K562 (cell line): ENCODE data around the gene ZFX. TPM values are rescaled to one million over a fixed set of nuclear protein-coding genes. Genes with fewer than 3 reads are reported as not detected.

Experiments
- ATF1 ChIP-seq, 2 experiments: fragments of 450-650 bp in 1 of 2; IDR thresholded peaks; 2 replicates each; pipeline ENCODE4 v1.6.1; 2016; ENCODE audit warnings: missing compliant biosample characterization in 1 of 2, missing genetic modification characterization in 1 of 2
- BACH1 ChIP-seq: fragments of 200-800 bp; sonication (Bioruptor generic); IDR thresholded peaks from 2 replicates; pipeline ENCODE4 v1.6.1; 2016; ENCODE audit warnings: missing genetic modification characterization, missing compliant biosample characterization
- BRD9 ChIP-seq: fragments of 450-650 bp; IDR thresholded peaks from 2 replicates; pipeline ENCODE4 v1.6.1; 2018; ENCODE audit warnings: low read depth; ENCODE audit not compliant: partially characterized antibody
- CBFA2T3 ChIP-seq: fragments of 450-650 bp; IDR thresholded peaks from 2 replicates; pipeline ENCODE4 v1.6.1; 2017
- CCAR2 ChIP-seq: fragments of 200-400 bp; formaldehyde crosslinking; IDR thresholded peaks from 2 replicates; pipeline ENCODE4 v1.6.1; 2017; ENCODE audit warnings: mild to moderate bottlenecking, low read depth, low read length
- EP400 ChIP-seq: fragments of 450-650 bp; IDR thresholded peaks from 2 replicates; pipeline ENCODE4 v1.6.1; 2017; ENCODE audit warnings: antibody characterized with exemption, mild to moderate bottlenecking, moderate library complexity
- EZH2 ChIP-seq: IDR thresholded peaks from 2 replicates; pipeline ENCODE4 v1.6.1; 2012; ENCODE audit warnings: low read depth, mild to moderate bottlenecking, inconsistent platforms, low read length, borderline replicate concordance
- FOXK2 ChIP-seq, 2 experiments: fragments of 450-650 bp; IDR thresholded peaks in 1 of 2; conservative IDR thresholded peaks in 1 of 2; 2 replicates each; pipeline ENCODE4 v1.6.1; 2016; ENCODE audit warnings: low read depth in 2 of 2, mild to moderate bottlenecking in 1 of 2
- GTF2F1 ChIP-seq: IDR thresholded peaks from 2 replicates; pipeline ENCODE4 v1.6.1; 2011; ENCODE audit warnings: low read depth, low read length, improper control_type of control experiment
- HNRNPLL ChIP-seq: fragments of 200-400 bp; formaldehyde crosslinking; IDR thresholded peaks from 2 replicates; pipeline ENCODE4 v1.6.1; 2017; ENCODE audit warnings: low read length, low read depth, mild to moderate bottlenecking; ENCODE audit not compliant: poor library complexity, severe bottlenecking
- MEIS2 ChIP-seq: fragments of 450-650 bp; IDR thresholded peaks from 2 replicates; pipeline ENCODE4 v1.6.1; 2014; ENCODE audit warnings: mild to moderate bottlenecking; ENCODE audit not compliant: partially characterized antibody
- NCOR1 ChIP-seq: fragments of 450-650 bp; IDR thresholded peaks from 2 replicates; pipeline ENCODE4 v1.6.1; 2016; ENCODE audit warnings: mild to moderate bottlenecking, moderate library complexity
- RBFOX2 ChIP-seq: fragments of 200-400 bp; formaldehyde crosslinking; IDR thresholded peaks from 2 replicates; pipeline ENCODE4 v1.6.1; 2017; ENCODE audit warnings: low read depth, mild to moderate bottlenecking, low read length, moderate library complexity
- SAFB2 ChIP-seq: fragments of 200-400 bp; formaldehyde crosslinking; IDR thresholded peaks from 2 replicates; pipeline ENCODE4 v1.6.1; 2018; ENCODE audit warnings: borderline replicate concordance, low read length, low read depth, moderate library complexity; ENCODE audit not compliant: severe bottlenecking
- SMC3 ChIP-seq: conservative IDR thresholded peaks from 2 replicates; pipeline ENCODE4 v1.6.1; 2011; ENCODE audit warnings: low read depth, low read length, improper control_type of control experiment; ENCODE audit not compliant: insufficient read depth
- WHSC1 ChIP-seq: IDR thresholded peaks from one replicate; pipeline ENCODE4 v1.6.1; 2012; ENCODE audit warnings: low read length, control low read depth, inconsistent platforms
- ZNF316 ChIP-seq: fragments of 450-650 bp; IDR thresholded peaks from 2 replicates; pipeline ENCODE4 v1.6.1; 2016
- polyA plus RNA-seq, 8 experiments: library from polyadenylated mRNA; depleted of rRNA in 4 of 8; stranded (reverse) in 5 of 8; unstranded in 3 of 8; fragments of >200 nt; fragmentation: Nextera tagmentation in 2 of 8; fragmentation: Illumina TruSeq in 1 of 8; extraction: Ambion mirVana in 2 of 8; extraction: Trizol in 1 of 8; gene quantifications; 2 replicates each; pipeline versions ENCODE4 v1.2.1 to v1.2.3, GENCODE V29; 2011 to 2014; ENCODE audit warnings: inconsistent platforms in 1 of 8, missing spikeins in 1 of 8
- total RNA-seq, 7 experiments: library from RNA; depleted of rRNA in 6 of 7; stranded (reverse); fragments of >200 nt in 6 of 7; fragmentation: Illumina TruSeq in 2 of 7; extraction: Trizol in 2 of 7; gene quantifications; 2 replicates each; pipeline versions ENCODE4 v1.2.1 to v1.2.3, GENCODE V29; 2011 to 2021; ENCODE audit warnings: low replicate concordance in 1 of 7
- TF ChIP-seq, protein P1 (sequence below): sonication (generic); formaldehyde crosslinking; IDR thresholded peaks from 2 replicates; pipeline ENCODE4 v1.8.0; 2022; ENCODE audit warnings: missing genetic modification reagents, mild to moderate bottlenecking, moderate library complexity, borderline replicate concordance
- TF ChIP-seq, protein P2 (sequence below): IDR thresholded peaks from 2 replicates; pipeline ENCODE4 v1.6.1; 2012; ENCODE audit warnings: low read depth, low read length, improper control_type of control experiment, borderline replicate concordance
- TF ChIP-seq, protein P3 (sequence below): fragments of 450-650 bp; IDR thresholded peaks from 2 replicates; pipeline ENCODE4 v1.6.1; 2017; ENCODE audit warnings: antibody characterized with exemption, mild to moderate bottlenecking
- TF ChIP-seq, protein P4 (sequence below): sonication (generic); formaldehyde crosslinking; IDR thresholded peaks from 2 replicates; pipeline ENCODE4 v1.8.1; 2022; ENCODE audit warnings: missing genetic modification reagents

The ZFX gene
- total and polyA plus RNA-seq, 9 of the 15 experiments (the other 6 are each of a cell fraction or from before 2014, with no cell fraction given) = 5.3 to 25.2 (median 11.4) TPM

DNA sequence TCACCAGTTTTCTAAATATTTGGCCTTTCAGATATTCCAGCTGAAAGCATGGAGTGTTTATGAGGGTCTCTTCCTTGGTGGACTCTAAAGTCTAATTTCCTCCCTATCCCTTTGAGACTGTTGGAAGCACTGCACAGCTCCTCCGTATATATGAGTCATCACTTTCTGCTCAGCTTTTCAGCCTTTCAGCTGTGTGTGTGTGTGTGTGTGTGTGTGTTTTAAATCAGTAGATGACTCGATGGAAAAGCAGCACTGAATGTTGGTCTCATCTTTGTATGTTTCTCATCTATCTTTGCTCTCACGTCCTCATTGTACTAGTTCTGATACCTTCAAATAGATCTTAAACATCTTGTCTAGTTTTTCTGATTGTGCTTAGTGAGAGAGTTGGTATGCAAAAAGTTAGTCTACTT is 81.6 kb downstream of the ZFX start (continued):
- TF ChIP-seq FOXK2 (conservative IDR thresholded peaks at IDR 0.05 in 1 of 2, IDR thresholded peaks at IDR 0.05 in 1 of 2; ENCODE audit: low read depth in 2 of 2) (0 out of 4 replicates have a peak, but pooled peaks of 1 of the 2 experiments have one; percentile 7), SMC3 (no peak), GTF2F1 (no peak), SAFB2 (no peak), MEIS2 (peak; percentile 17), BACH1 (tag) (peak; percentile 73), HNRNPLL (no peak), CBFA2T3 (0 out of 2 replicates have a peak, but pooled peaks have one; percentile 24), BRD9 (peak; percentile 30), EZH2 (no peak), NCOR1 (peak; percentile 23; the same call in 1 of the 2 replicates), WHSC1 (no peak), RBFOX2 (no peak), ATF1 (CRISPR knock-in tag; IDR thresholded peaks at IDR 0.05) (no peak), ATF1 (tag; IDR thresholded peaks at IDR 0.05) (0 out of 2 replicates have a peak, but pooled peaks have one; percentile 38), EP400 (peak; percentile 48; the same call in 1 of the 2 replicates), ZNF316 (peak; percentile 99), CCAR2 (no peak)
- TF ChIP-seq, protein P1, sequence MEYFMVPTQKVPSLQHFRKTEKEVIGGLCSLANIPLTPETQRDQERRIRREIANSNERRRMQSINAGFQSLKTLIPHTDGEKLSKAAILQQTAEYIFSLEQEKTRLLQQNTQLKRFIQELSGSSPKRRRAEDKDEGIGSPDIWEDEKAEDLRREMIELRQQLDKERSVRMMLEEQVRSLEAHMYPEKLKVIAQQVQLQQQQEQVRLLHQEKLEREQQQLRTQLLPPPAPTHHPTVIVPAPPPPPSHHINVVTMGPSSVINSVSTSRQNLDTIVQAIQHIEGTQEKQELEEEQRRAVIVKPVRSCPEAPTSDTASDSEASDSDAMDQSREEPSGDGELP (CRISPR knock-in tag) = peak; percentile 30; the same call in 1 of the 2 replicates
- TF ChIP-seq, protein P2, sequence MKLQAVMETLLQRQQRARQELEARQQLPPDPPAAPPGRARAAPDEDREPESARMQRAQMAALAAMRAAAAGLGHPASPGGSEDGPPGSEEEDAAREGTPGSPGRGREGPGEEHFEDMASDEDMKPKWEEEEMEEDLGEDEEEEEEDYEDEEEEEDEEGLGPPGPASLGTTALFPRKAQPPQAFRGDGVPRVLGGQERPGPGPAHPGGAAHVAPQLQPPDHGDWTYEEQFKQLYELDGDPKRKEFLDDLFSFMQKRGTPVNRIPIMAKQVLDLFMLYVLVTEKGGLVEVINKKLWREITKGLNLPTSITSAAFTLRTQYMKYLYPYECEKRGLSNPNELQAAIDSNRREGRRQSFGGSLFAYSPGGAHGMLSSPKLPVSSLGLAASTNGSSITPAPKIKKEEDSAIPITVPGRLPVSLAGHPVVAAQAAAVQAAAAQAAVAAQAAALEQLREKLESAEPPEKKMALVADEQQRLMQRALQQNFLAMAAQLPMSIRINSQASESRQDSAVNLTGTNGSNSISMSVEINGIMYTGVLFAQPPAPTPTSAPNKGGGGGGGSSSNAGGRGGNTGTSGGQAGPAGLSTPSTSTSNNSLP = peak; percentile 50; the same call in 1 of the 2 replicates
- TF ChIP-seq, protein P3, sequence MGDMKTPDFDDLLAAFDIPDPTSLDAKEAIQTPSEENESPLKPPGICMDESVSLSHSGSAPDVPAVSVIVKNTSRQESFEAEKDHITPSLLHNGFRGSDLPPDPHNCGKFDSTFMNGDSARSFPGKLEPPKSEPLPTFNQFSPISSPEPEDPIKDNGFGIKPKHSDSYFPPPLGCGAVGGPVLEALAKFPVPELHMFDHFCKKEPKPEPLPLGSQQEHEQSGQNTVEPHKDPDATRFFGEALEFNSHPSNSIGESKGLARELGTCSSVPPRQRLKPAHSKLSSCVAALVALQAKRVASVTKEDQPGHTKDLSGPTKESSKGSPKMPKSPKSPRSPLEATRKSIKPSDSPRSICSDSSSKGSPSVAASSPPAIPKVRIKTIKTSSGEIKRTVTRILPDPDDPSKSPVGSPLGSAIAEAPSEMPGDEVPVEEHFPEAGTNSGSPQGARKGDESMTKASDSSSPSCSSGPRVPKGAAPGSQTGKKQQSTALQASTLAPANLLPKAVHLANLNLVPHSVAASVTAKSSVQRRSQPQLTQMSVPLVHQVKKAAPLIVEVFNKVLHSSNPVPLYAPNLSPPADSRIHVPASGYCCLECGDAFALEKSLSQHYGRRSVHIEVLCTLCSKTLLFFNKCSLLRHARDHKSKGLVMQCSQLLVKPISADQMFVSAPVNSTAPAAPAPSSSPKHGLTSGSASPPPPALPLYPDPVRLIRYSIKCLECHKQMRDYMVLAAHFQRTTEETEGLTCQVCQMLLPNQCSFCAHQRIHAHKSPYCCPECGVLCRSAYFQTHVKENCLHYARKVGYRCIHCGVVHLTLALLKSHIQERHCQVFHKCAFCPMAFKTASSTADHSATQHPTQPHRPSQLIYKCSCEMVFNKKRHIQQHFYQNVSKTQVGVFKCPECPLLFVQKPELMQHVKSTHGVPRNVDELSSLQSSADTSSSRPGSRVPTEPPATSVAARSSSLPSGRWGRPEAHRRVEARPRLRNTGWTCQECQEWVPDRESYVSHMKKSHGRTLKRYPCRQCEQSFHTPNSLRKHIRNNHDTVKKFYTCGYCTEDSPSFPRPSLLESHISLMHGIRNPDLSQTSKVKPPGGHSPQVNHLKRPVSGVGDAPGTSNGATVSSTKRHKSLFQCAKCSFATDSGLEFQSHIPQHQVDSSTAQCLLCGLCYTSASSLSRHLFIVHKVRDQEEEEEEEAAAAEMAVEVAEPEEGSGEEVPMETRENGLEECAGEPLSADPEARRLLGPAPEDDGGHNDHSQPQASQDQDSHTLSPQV = peak; percentile 44
- TF ChIP-seq, protein P4, sequence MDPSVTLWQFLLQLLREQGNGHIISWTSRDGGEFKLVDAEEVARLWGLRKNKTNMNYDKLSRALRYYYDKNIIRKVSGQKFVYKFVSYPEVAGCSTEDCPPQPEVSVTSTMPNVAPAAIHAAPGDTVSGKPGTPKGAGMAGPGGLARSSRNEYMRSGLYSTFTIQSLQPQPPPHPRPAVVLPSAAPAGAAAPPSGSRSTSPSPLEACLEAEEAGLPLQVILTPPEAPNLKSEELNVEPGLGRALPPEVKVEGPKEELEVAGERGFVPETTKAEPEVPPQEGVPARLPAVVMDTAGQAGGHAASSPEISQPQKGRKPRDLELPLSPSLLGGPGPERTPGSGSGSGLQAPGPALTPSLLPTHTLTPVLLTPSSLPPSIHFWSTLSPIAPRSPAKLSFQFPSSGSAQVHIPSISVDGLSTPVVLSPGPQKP (CRISPR knock-in tag) = no peak
